Rectal smooth muscle tissue (tissue), 1 donor: ENCODE measurements around the gene NEURL1.

ENCODE experiments used
- H3K27ac ChIP-seq: one replicate; pipeline ENCODE4 v1.7.0; 2013; ENCODE audit warnings: low read depth, low read length, inconsistent platforms
- H3K27me3 ChIP-seq: one replicate; pipeline ENCODE4 v1.7.0; 2013; ENCODE audit warnings: low read length; ENCODE audit not compliant: control insufficient read depth, insufficient read depth
- H3K36me3 ChIP-seq: one replicate; pipeline ENCODE4 v1.7.0; 2013; ENCODE audit warnings: low read length; ENCODE audit not compliant: control insufficient read depth, insufficient read depth
- H3K4me1 ChIP-seq: one replicate; pipeline ENCODE4 v1.7.0; 2013; ENCODE audit warnings: low read length; ENCODE audit not compliant: control insufficient read depth, insufficient read depth
- H3K4me3 ChIP-seq: one replicate; pipeline ENCODE4 v1.7.0; 2013; ENCODE audit warnings: low read length
- H3K9ac ChIP-seq: one replicate; pipeline ENCODE4 v1.7.0; 2013; ENCODE audit warnings: low read length

Gene NEURL1

DNA sequence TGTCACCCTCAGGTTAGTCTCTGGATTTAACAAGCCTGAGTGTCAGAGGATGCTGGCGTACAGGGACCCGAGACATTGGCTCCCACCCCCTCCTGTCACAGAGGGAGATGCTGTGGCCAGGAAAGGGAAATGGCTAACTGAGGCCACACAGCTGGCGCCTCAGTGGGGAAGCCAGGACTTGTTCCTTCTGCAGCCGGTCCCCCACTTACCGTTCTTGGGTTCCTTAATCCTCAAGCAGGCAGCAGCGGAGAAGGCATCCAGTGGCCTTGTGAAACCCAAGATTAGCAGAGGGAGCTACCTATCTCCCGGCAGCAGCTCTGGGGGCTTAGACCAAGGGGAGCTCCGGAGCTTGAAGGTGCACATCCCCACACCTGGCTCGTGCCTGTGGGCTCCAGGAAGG, 65.4 kb downstream of the NEURL1 start:
- Histone ChIP-seq H3K4me3 (no peak overlapping the region), H3K36me3 (no peaks in the 10 kb centered on the region), H3K4me1 (peaks cover 4% of the 10 kb centered on the region), H3K27me3 (no peaks in the 10 kb centered on the region), H3K9ac (no peak overlapping the region), H3K27ac (no peak overlapping the region)

DNA sequence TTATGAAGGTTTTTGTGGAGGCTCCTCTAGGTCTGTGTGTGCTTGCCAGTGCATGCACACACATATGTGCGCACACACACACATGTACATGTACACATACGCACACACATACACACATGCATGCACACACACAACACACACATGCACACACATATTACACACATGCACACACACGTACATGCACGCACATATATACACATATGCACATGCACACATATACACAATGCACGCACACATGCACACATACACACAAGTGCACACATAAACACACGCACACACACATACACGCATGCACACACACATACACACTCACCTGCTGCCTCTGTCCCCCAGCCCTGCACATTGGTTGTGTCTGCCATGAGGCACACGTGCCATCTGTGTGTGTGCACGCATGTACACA, 66.3 kb downstream of the NEURL1 start:
- Histone ChIP-seq H3K27ac (no peak overlapping the region), H3K27me3 (no peaks in the 10 kb centered on the region), H3K4me3 (no peak overlapping the region), H3K4me1 (peaks cover 4% of the 10 kb centered on the region), H3K36me3 (no peaks in the 10 kb centered on the region), H3K9ac (no peak overlapping the region)

GRCh38 chr10:103560886-103561285, 67.4 kb downstream of the NEURL1 start:
- Histone ChIP-seq H3K4me3 (no peak overlapping the region), H3K27ac (no peak overlapping the region), H3K4me1 (peaks cover 3% of the 10 kb centered on the region), H3K27me3 (no peaks in the 10 kb centered on the region), H3K36me3 (no peaks in the 10 kb centered on the region), H3K9ac (no peak overlapping the region)

DNA sequence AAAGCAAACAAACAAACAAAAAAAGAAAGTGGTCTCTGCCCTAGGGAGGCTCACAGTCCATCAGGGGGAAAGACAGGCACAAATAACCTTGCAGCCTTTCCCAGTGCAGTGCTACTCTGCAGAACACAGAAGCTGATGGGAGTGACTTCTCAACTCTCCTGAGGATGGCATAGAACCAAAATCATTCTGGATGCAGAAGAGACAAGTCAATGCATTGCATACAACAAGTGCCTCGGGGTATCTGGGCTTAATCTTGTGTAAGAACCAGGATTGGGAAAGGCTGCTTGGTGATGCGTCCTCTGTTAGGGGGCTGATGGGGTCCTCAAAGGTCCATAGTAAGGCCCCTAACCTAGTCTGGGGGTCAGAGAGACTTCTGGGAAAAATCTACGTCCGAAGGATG, 68.9 kb downstream of the NEURL1 start:
- no peak overlapping the region for H3K4me3 ChIP-seq
- no peaks in the 10 kb centered on the region for H3K27me3 ChIP-seq
- peaks cover 3% of the 10 kb centered on the region for H3K4me1 ChIP-seq
- no peaks in the 10 kb centered on the region for H3K36me3 ChIP-seq
- H3K9ac ChIP-seq = no peak overlapping the region
- no peak overlapping the region for H3K27ac ChIP-seq

DNA sequence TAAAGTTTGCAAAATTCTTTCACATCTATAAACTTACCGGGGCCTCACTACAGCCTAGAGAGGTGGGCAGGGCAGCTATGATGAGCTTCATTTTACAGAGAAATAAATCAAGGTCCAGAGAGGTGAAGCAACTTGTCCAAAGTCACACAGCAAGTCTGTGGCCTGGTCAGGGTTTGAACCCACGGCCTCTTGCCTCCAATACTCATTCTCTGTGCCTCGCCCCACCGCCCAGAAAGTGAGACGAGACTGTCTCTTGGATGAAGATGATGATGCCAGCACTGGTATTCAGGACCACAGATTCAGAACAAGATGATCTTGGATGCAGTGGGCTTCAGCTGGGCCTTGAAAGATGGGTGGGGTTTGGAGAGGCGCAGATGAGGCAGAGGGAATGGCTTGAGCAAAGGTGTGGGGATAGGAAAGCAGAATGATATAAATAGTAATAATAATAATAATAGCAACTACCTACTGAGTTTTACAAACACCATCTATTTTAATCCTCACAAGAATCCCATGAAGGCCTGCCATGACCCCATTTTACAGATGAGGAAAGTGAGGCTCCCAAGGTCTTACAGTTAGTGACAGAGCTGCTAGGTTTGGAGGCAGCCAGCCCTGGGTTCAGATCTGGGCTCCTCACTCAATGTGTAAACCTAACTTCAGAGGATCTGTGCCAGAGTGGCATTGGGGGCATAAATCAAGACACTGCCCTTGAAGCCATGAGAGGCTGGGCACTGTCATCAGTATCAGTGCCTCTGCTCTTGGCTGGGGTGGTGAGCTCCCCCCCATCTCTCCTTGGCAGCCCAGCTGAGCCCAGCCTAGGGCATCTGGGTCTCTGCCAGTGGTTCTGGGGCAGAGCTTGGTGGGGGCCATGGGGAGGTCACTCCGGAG, 70.0 kb downstream of the NEURL1 start:
- Histone ChIP-seq H3K9ac (no peak overlapping the region), H3K4me3 (no peak overlapping the region), H3K27me3 (no peaks in the 10 kb centered on the region), H3K36me3 (no peaks in the 10 kb centered on the region), H3K4me1 (peaks cover 3% of the 10 kb centered on the region), H3K27ac (no peak overlapping the region)

- Histone ChIP-seq H3K4me1 (peaks cover 3% of the 10 kb centered on the region), H3K9ac (no peak overlapping the region), H3K36me3 (no peaks in the 10 kb centered on the region), H3K27ac (no peak overlapping the region), H3K27me3 (no peaks in the 10 kb centered on the region), H3K4me3 (no peak overlapping the region)
Observed at GRCh38 chr10:103564116-103564501, 70.6 kb downstream of the NEURL1 start.

GRCh38 chr10:103564776-103565520, 71.4 kb downstream of the NEURL1 start:
- no peak overlapping the region for H3K4me3 ChIP-seq
- H3K27me3 ChIP-seq = no peaks in the 10 kb centered on the region
- H3K9ac ChIP-seq = no peak overlapping the region
- H3K27ac ChIP-seq = no peak overlapping the region
- H3K36me3 ChIP-seq = no peaks in the 10 kb centered on the region
- H3K4me1 ChIP-seq = peaks cover 3% of the 10 kb centered on the region

DNA sequence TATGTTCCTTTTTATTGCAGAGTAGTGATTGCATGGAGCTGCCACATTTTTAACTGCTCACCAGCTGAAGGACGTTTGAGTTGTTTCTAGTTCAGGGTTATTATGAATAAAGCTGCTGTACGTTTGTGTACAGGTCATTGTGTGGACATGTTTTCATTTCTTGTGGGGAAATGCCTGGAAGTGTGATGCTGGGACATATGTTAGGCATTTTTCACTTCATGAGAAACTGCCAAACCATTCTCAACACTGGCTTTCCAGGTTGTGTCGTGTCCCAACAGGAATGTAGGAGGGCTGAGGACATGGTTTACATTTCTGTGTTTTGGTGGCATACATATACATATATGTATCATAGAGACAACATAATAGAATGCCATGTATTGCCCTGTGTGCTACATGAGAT, 73.0 kb downstream of the NEURL1 start:
- H3K4me1 ChIP-seq = peaks cover 3% of the 10 kb centered on the region
- no peak overlapping the region for H3K27ac ChIP-seq
- no peaks in the 10 kb centered on the region for H3K27me3 ChIP-seq
- no peaks in the 10 kb centered on the region for H3K36me3 ChIP-seq
- no peak overlapping the region for H3K4me3 ChIP-seq
- H3K9ac ChIP-seq = no peak overlapping the region

- Histone ChIP-seq H3K27me3 (no peaks in the 10 kb centered on the region), H3K36me3 (no peaks in the 10 kb centered on the region), H3K27ac (no peak overlapping the region), H3K9ac (no peak overlapping the region), H3K4me1 (peaks cover 3% of the 10 kb centered on the region), H3K4me3 (no peak overlapping the region)
Observed at GRCh38 chr10:103568505-103568904, 75.0 kb downstream of the NEURL1 start.

DNA sequence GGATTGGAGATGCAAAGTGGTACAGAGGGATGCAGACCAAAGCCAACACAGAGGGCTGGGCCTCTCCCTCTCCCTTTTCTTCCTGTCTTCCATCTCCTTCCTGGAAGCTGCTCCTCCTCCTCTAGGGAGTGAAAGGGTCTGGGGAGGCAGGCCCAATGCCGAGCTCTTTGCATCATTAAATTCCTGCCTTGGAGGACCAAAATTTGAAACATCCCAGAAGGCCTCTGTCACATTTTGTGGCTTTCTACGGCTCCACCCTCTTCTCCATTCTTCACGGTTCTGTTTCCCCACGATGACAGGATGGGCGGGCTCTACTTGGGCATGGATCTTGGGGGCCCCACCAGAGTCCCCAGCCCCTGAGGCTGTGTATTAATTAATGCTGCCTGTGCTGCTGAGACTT, 76.4 kb downstream of the NEURL1 start:
- Histone ChIP-seq H3K4me1 (no peaks in the 10 kb centered on the region), H3K36me3 (no peaks in the 10 kb centered on the region), H3K27ac (no peak overlapping the region), H3K27me3 (no peaks in the 10 kb centered on the region), H3K4me3 (no peak overlapping the region), H3K9ac (no peak overlapping the region)

GRCh38 chr10:103570844-103571655, 77.5 kb downstream of the NEURL1 start:
- H3K27me3 ChIP-seq = no peaks in the 10 kb centered on the region
- H3K36me3 ChIP-seq = no peaks in the 10 kb centered on the region
- H3K27ac ChIP-seq = no peak overlapping the region
- H3K9ac ChIP-seq = no peak overlapping the region
- H3K4me1 ChIP-seq = peaks cover 7% of the 10 kb centered on the region
- no peak overlapping the region for H3K4me3 ChIP-seq

DNA sequence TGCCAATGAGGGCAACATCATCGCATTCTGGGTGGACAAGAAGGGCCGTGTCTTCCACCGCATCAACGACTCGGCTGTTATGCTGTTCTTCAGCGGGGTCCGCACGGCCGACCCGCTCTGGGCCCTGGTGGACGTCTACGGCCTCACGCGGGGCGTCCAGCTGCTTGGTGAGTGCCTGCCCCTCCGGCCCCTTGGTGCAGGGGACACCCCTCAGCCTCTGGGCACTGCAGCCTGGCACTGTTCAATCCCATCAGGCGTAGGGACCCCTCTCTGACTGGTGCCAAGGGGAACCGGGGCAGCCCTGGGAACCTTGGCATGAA, 78.1 kb downstream of the NEURL1 start:
- Histone ChIP-seq H3K4me1 (peaks cover 7% of the 10 kb centered on the region), H3K4me3 (no peak overlapping the region), H3K27ac (no peak overlapping the region), H3K9ac (no peak overlapping the region), H3K36me3 (no peaks in the 10 kb centered on the region), H3K27me3 (no peaks in the 10 kb centered on the region)
